ENCODE measurements around the gene PDE6G. TPM values are rescaled to one million over a fixed set of nuclear protein-coding genes. Genes with fewer than 3 reads are reported as not detected.

Gene PDE6G
- total RNA-seq, 1 donor from 2014 or later = 0.83 TPM

- H3K4me3 Mint-ChIP-seq (ENCODE audit: unreplicated experiment) = no peak overlapping the region
- no peak overlapping the region for H3K27ac Mint-ChIP-seq (ENCODE audit: unreplicated experiment)
- no peaks in the 10 kb centered on the region for H3K36me3 Mint-ChIP-seq (ENCODE audit: unreplicated experiment)
- TF ChIP-seq CTCF (IDR thresholded peaks at IDR 0.05) = no peak
- H3K27me3 Mint-ChIP-seq (ENCODE audit: unreplicated experiment) = no peaks in the 10 kb centered on the region
- H3K4me1 Mint-ChIP-seq (ENCODE audit: unreplicated experiment) = no peaks in the 10 kb centered on the region
- H3K9me3 Mint-ChIP-seq (ENCODE audit: unreplicated experiment) = no peaks in the 10 kb centered on the region
- no peak for DNase-seq (ENCODE audit: extremely low spot score, unreplicated experiment)
These were observed 2.7 kb upstream of the PDE6G start for GRCh38 chr17:81659038-81659437.

GRCh38 chr17:81656835-81657234, 493 bp upstream of the PDE6G start:
- Mint-ChIP-seq H3K27ac (ENCODE audit: unreplicated experiment) (no peak overlapping the region), H3K4me1 (ENCODE audit: unreplicated experiment) (peaks cover 11% of the 10 kb centered on the region), H3K27me3 (ENCODE audit: unreplicated experiment) (no peaks in the 10 kb centered on the region), H3K36me3 (ENCODE audit: unreplicated experiment) (no peaks in the 10 kb centered on the region), H3K9me3 (ENCODE audit: unreplicated experiment) (no peaks in the 10 kb centered on the region), H3K4me3 (ENCODE audit: unreplicated experiment) (no peak overlapping the region)
- TF ChIP-seq CTCF (IDR thresholded peaks at IDR 0.05) = no peak
- DNase-seq (ENCODE audit: extremely low spot score, unreplicated experiment) = no peak

GRCh38 chr17:81655378-81656117, 794 bp downstream of the PDE6G start:
- Mint-ChIP-seq H3K36me3 (ENCODE audit: unreplicated experiment) (no peaks in the 10 kb centered on the region), H3K9me3 (ENCODE audit: unreplicated experiment) (no peaks in the 10 kb centered on the region), H3K27ac (ENCODE audit: unreplicated experiment) (no peak overlapping the region), H3K27me3 (ENCODE audit: unreplicated experiment) (no peaks in the 10 kb centered on the region), H3K4me3 (ENCODE audit: unreplicated experiment) (no peak overlapping the region), H3K4me1 (ENCODE audit: unreplicated experiment) (peaks cover 14% of the 10 kb centered on the region)
- no peak for DNase-seq (ENCODE audit: extremely low spot score, unreplicated experiment)
- no peak for TF ChIP-seq CTCF (IDR thresholded peaks at IDR 0.05)

- Mint-ChIP-seq H3K4me1 (ENCODE audit: unreplicated experiment) (peaks cover 14% of the 10 kb centered on the region), H3K4me3 (ENCODE audit: unreplicated experiment) (peak overlapping the region; percentile 29), H3K27me3 (ENCODE audit: unreplicated experiment) (no peaks in the 10 kb centered on the region), H3K36me3 (ENCODE audit: unreplicated experiment) (no peaks in the 10 kb centered on the region), H3K27ac (ENCODE audit: unreplicated experiment) (no peak overlapping the region), H3K9me3 (ENCODE audit: unreplicated experiment) (no peaks in the 10 kb centered on the region)
- no peak for TF ChIP-seq CTCF (IDR thresholded peaks at IDR 0.05)
- DNase-seq (ENCODE audit: extremely low spot score, unreplicated experiment) = no peak
These were observed 3.2 kb downstream of the PDE6G start for GRCh38 chr17:81652906-81653771.

GRCh38 chr17:81651692-81652091, 4.7 kb downstream of the PDE6G start:
- Mint-ChIP-seq H3K27me3 (ENCODE audit: unreplicated experiment) (no peaks in the 10 kb centered on the region), H3K9me3 (ENCODE audit: unreplicated experiment) (no peaks in the 10 kb centered on the region), H3K27ac (ENCODE audit: unreplicated experiment) (peak overlapping the region; percentile 19), H3K36me3 (ENCODE audit: unreplicated experiment) (no peaks in the 10 kb centered on the region), H3K4me3 (ENCODE audit: unreplicated experiment) (no peak overlapping the region), H3K4me1 (ENCODE audit: unreplicated experiment) (peaks cover 14% of the 10 kb centered on the region)
- no peak for TF ChIP-seq CTCF (IDR thresholded peaks at IDR 0.05)
- no peak for DNase-seq (ENCODE audit: extremely low spot score, unreplicated experiment)
